ENCODE results near the gene ZFYVE21. TPM values are rescaled to one million over a fixed set of nuclear protein-coding genes. Genes with fewer than 3 reads are reported as not detected.

ZFYVE21 gene
- total RNA-seq, 1 experiment from 2014 or later: 47.2 TPM

DNA sequence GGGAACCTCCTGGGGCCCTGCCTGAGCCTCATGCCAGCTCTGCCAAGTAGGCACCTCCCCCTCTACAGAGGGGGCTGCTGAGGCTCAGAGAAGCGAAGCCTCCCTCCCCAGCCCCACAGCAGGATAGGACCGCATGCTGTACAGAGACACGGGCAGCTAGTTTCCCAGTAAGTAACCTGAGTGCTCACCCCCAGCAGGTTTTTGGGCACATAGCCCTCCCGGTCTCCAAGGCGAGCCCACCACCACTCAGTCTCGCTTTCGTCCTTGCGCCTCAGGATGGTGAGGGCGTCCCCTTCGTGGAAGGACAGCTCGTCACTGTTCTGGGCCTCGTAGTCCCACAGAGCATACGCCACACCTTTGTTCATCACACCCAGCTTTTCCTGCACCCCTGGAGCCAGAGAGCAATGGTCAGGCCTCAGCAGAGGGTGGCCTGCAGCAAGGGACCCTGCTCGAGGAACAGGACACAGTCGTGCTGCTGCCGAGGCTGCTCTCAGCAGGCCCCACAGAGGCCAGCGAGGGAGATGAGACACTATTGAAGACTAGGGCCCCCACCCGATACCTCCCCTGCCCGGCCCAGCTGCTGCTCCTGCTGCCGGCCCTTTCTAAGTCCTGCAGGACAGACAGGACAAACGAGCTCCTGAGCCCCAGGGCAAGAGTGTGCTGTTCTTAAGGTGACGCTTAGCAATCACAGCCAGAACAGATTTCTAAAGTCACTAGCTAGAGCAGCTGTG is 20.4 kb downstream of the ZFYVE21 start:
- H3K9me2 ChIP-seq (replicated peaks; ENCODE audit: low read length): no peaks in the 10 kb centered on the region
- H3K4me3 ChIP-seq (ENCODE audit: low read length): no peak overlapping the region
- peak; percentile 19 for DNase-seq
- POLR2A ChIA-PET (ENCODE audit: unreplicated experiment): no interaction called here
- no peak overlapping the region for H3K9ac ChIP-seq (ENCODE audit: low read length)
- no peaks in the 10 kb centered on the region for H3K79me2 ChIP-seq (ENCODE audit: low read length)
- H3K27me3 ChIP-seq (ENCODE audit: low read length): no peaks in the 10 kb centered on the region
- H3K4me2 ChIP-seq (ENCODE audit: low read length): no peak overlapping the region
- CTCF ChIA-PET: no interaction called here
- no TSS peak for BruUV-seq (replicated peaks)
- no peaks in the 10 kb centered on the region for H3K4me1 ChIP-seq (ENCODE audit: insufficient read depth, low read length)
- ATAC-seq: no peak
- no peak overlapping the region for H3K27ac ChIP-seq (ENCODE audit: low read length)
- no peaks in the 10 kb centered on the region for H3F3A ChIP-seq (ENCODE audit: low read length, unreplicated experiment)
- TF ChIP-seq, protein P1, sequence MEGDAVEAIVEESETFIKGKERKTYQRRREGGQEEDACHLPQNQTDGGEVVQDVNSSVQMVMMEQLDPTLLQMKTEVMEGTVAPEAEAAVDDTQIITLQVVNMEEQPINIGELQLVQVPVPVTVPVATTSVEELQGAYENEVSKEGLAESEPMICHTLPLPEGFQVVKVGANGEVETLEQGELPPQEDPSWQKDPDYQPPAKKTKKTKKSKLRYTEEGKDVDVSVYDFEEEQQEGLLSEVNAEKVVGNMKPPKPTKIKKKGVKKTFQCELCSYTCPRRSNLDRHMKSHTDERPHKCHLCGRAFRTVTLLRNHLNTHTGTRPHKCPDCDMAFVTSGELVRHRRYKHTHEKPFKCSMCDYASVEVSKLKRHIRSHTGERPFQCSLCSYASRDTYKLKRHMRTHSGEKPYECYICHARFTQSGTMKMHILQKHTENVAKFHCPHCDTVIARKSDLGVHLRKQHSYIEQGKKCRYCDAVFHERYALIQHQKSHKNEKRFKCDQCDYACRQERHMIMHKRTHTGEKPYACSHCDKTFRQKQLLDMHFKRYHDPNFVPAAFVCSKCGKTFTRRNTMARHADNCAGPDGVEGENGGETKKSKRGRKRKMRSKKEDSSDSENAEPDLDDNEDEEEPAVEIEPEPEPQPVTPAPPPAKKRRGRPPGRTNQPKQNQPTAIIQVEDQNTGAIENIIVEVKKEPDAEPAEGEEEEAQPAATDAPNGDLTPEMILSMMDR (conservative IDR thresholded peaks at IDR 0.05; ENCODE audit: low read depth, low read length): no peak
- no peak for TF ChIP-seq EZH2 (IDR thresholded peaks at IDR 0.05; ENCODE audit: low read length, unreplicated experiment)
- TF ChIP-seq EZH2phosphoT487 (IDR thresholded peaks at IDR 0.05; ENCODE audit: borderline replicate concordance, low read length): no peak
- no peak overlapping the region for H2AFZ ChIP-seq (ENCODE audit: low read length)
- intact Hi-C loops (cut with micrococcal nuclease): no loop called here
- H4K20me1 ChIP-seq (ENCODE audit: low read length): no peaks in the 10 kb centered on the region
- no peaks in the 10 kb centered on the region for H3K9me3 ChIP-seq (ENCODE audit: low read length)
- peaks cover 9% of the 10 kb centered on the region; the same call in 1 of the 2 replicates for H3K36me3 ChIP-seq (ENCODE audit: low read depth, low read length)

DNA sequence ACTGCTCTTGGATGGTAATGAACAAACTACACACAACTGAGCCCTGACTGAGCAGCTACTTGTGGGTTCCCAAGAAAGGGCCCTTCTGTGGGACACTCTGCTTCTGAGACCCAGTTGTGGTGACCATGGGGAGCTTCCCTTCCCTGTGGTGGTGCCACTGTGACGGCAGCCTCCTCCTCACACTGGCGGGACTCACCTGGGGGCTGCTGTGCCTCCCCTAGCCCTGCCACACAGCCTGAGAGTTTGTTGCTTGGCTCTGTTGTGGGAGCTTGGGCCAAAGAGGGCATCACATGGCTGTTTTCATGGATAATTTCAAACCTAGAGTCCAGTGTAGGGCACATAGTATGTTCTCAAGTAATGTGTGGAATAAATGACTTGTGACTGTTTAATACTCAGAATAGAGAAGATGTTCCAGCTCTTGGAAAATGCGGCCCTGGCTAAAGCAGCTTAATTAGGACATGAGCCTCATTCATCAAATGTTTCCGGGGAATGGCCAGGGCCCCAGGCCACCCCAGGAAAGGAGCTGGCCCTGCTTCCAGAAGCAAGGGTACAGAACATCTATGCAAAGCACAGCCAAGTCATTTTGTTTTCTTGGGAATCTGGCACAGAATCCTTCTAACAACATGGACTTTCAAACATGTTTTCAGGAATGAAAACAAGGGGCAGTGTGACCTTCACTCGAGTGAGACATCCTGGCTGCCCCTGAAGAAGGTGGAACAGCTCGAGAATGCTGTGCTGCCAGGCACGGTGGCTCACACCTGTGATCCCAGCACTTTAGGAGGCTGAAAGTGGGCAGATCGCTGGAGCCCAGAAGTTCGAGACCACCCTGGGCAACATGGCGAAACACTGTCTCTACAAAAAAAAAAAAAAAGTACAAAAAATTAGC is 21.2 kb downstream of the ZFYVE21 start:
- no peak overlapping the region for H3K9ac ChIP-seq (ENCODE audit: low read length)
- no peak overlapping the region for H3K4me2 ChIP-seq (ENCODE audit: low read length)
- H3F3A ChIP-seq (ENCODE audit: low read length, unreplicated experiment): no peaks in the 10 kb centered on the region
- no peaks in the 10 kb centered on the region for H3K79me2 ChIP-seq (ENCODE audit: low read length)
- DNase-seq (no peak), ATAC-seq (no peak)
- no peaks in the 10 kb centered on the region for H3K9me3 ChIP-seq (ENCODE audit: low read length)
- no peak overlapping the region for H2AFZ ChIP-seq (ENCODE audit: low read length)
- BruUV-seq (replicated peaks): no TSS peak
- ChIA-PET POLR2A (ENCODE audit: unreplicated experiment) (no interaction called here), CTCF (no interaction called here)
- no peak overlapping the region for H3K27ac ChIP-seq (ENCODE audit: low read length)
- peaks cover 9% of the 10 kb centered on the region; the same call in 1 of the 2 replicates for H3K36me3 ChIP-seq (ENCODE audit: low read depth, low read length)
- H3K4me1 ChIP-seq (ENCODE audit: insufficient read depth, low read length): no peaks in the 10 kb centered on the region
- no peaks in the 10 kb centered on the region for H3K9me2 ChIP-seq (replicated peaks; ENCODE audit: low read length)
- intact Hi-C loops (cut with micrococcal nuclease): no loop called here
- H3K4me3 ChIP-seq (ENCODE audit: low read length): no peak overlapping the region
- H4K20me1 ChIP-seq (ENCODE audit: low read length): no peaks in the 10 kb centered on the region
- TF ChIP-seq, protein P1 (conservative IDR thresholded peaks at IDR 0.05; ENCODE audit: low read depth, low read length): no peak
- TF ChIP-seq EZH2 (IDR thresholded peaks at IDR 0.05; ENCODE audit: low read length, unreplicated experiment): no peak
- no peak for TF ChIP-seq EZH2phosphoT487 (IDR thresholded peaks at IDR 0.05; ENCODE audit: borderline replicate concordance, low read length)
- H3K27me3 ChIP-seq (ENCODE audit: low read length): no peaks in the 10 kb centered on the region

Data from PC-3 (cell line).